Nephron (organoid): Measurements from ENCODE around the gene ENTHD1.

Experiments
- H3K27ac Mint-ChIP-seq, 3 experiments: 2 replicates each; pipeline ENCODE4 v1.8.0; 2020; ENCODE audit warnings: mixed read lengths in 3 of 3, mild to moderate bottlenecking in 2 of 3, moderate library complexity in 1 of 3
- H3K27me3 Mint-ChIP-seq: 2 replicates; pipeline ENCODE4 v1.8.0; 2021; ENCODE audit warnings: low read depth, mild to moderate bottlenecking, moderate library complexity, mixed read lengths
- H3K36me3 Mint-ChIP-seq: 2 replicates; pipeline ENCODE4 v1.8.0; 2020; ENCODE audit warnings: low read depth, mixed read lengths
- H3K4me1 Mint-ChIP-seq: 2 replicates; pipeline ENCODE4 v1.8.0; 2020; ENCODE audit warnings: mixed read lengths
- H3K4me3 Mint-ChIP-seq, 3 experiments: 2 replicates each; pipeline ENCODE4 v1.8.0; 2020; ENCODE audit warnings: mild to moderate bottlenecking in 3 of 3, mixed read lengths in 3 of 3, moderate library complexity in 2 of 3
- H3K9me3 Mint-ChIP-seq: 2 replicates; pipeline ENCODE4 v1.8.0; 2020; ENCODE audit warnings: mixed read lengths
- TF ChIP-seq, protein P1 (sequence below), 3 experiments: fragments of 200-600 bp; sonication (generic); IDR thresholded peaks; one replicate each; pipeline ENCODE4 v1.5.0; 2021; ENCODE audit warnings: antibody characterized with exemption in 3 of 3; ENCODE audit not compliant: unreplicated experiment in 3 of 3

The ENTHD1 gene

DNA sequence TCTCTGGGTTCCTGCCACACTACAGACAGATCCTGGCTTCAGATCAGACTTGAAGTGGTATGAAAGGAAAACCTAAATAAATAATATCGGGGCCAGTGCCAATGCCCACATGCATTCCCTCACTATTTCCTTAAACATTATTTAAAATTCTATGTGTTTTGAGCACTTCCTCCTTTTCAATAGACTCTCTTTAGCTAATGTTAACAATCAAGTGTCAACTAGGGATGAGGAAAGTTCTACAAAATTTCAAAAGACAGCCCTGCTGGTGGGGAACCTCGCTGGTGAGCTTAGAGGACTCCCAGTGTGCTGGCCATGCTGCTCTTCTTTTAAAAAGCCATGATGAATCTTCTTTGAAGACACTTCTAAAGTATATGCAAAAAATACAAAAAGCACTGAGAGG is 87.5 kb downstream of the ENTHD1 start:
- Mint-ChIP-seq H3K4me3 (no peak overlapping the region), H3K27ac (no peak overlapping the region), H3K4me1 (peaks cover 4% of the 10 kb centered on the region), H3K9me3 (peaks cover 3% of the 10 kb centered on the region), H3K27me3 (peaks cover 11% of the 10 kb centered on the region), H3K36me3 (no peaks in the 10 kb centered on the region)
- TF ChIP-seq, protein P1, sequence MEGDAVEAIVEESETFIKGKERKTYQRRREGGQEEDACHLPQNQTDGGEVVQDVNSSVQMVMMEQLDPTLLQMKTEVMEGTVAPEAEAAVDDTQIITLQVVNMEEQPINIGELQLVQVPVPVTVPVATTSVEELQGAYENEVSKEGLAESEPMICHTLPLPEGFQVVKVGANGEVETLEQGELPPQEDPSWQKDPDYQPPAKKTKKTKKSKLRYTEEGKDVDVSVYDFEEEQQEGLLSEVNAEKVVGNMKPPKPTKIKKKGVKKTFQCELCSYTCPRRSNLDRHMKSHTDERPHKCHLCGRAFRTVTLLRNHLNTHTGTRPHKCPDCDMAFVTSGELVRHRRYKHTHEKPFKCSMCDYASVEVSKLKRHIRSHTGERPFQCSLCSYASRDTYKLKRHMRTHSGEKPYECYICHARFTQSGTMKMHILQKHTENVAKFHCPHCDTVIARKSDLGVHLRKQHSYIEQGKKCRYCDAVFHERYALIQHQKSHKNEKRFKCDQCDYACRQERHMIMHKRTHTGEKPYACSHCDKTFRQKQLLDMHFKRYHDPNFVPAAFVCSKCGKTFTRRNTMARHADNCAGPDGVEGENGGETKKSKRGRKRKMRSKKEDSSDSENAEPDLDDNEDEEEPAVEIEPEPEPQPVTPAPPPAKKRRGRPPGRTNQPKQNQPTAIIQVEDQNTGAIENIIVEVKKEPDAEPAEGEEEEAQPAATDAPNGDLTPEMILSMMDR (IDR thresholded peaks at IDR 0.05; ENCODE audit: unreplicated experiment in 3 of 3): no peak

DNA sequence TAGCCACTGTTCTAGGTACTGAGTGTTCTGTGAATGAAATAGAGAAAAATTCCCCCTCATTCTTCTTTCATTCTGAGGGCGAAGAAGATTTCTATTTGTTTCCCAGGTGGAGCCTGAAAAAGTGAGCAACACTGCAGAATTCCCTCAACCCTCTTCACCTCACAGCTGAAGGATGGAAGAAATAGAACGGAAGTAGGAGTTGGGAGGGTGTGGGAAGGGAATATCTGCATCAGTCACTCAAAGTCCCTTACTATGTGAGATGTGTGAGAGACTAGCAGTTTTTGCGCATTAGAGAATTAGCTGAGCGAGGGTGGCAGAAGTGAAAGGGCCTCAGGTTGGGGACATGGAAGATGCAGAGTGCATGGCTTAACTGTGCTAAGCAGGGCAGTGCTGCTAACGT is 88.4 kb downstream of the ENTHD1 start:
- H3K4me1 Mint-ChIP-seq: peaks cover 10% of the 10 kb centered on the region
- TF ChIP-seq, protein P1 (IDR thresholded peaks at IDR 0.05; ENCODE audit: unreplicated experiment in 3 of 3): no peak

DNA sequence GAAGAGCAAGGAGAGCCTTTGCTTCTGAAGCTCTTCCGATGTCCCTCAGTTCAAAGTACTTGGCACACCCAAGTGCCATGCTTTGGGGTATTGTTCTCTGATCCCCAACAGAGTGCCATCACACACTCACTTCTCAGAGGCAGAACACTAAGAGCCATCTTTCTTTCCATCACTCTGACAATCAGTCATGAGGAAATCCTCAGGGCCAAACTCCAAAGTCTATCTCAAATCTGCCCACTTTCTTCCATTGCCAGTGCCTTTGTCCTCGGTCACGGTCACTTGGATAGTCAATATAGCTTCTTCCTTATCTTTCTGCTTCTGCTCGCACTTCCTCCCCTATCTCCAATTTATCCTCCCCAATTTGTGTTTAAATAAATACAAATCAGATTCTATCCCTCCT is 90.9 kb downstream of the ENTHD1 start:
- H3K27ac Mint-ChIP-seq: no peak overlapping the region
- peaks cover 18% of the 10 kb centered on the region for H3K9me3 Mint-ChIP-seq
- peaks cover 14% of the 10 kb centered on the region for H3K27me3 Mint-ChIP-seq
- H3K4me1 Mint-ChIP-seq: peaks cover 10% of the 10 kb centered on the region
- H3K4me3 Mint-ChIP-seq: no peak overlapping the region
- TF ChIP-seq, protein P1 (IDR thresholded peaks at IDR 0.05; ENCODE audit: unreplicated experiment in 3 of 3): no peak
- H3K36me3 Mint-ChIP-seq: peaks cover under 1% of the 10 kb centered on the region

More for the DNA sequence above, 88.4 kb downstream of the ENTHD1 start:
- no peak overlapping the region for H3K4me3 Mint-ChIP-seq
- peaks cover 11% of the 10 kb centered on the region for H3K27me3 Mint-ChIP-seq
- H3K36me3 Mint-ChIP-seq: no peaks in the 10 kb centered on the region
- peaks cover 6% of the 10 kb centered on the region for H3K9me3 Mint-ChIP-seq
- H3K27ac Mint-ChIP-seq: no peak overlapping the region

DNA sequence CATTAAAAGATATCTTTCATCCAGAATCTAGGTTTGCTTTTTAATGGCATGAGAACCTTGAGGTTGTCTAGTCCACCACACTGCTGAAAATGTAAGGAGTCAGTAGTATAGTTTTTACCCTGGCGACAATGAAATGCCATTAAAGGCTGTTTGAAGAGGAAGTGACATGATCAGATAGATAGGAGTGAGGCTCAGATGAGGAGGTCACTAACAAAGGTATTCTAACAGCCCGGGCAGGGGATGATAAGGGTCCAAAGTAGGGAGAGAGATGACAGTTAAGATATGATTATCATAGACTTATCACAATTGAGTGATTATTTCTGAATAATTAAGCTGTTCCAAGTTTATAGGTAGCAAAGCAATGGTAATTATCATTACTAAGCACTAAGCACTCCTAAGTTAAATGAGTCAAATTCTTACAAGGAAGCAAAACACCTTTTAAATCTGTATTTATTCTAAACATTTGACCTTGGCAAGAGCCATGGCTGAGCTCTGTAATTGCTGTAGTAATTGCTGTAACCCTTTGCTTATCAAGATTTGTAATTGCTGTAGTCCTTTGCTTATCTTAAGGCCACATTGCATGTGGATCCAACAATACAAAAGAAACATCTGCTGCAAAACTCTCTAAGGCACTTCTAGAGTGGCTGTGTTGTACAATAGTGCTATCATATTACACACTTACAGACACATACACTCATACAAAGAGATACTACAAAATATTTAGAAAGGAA is 92.6 kb downstream of the ENTHD1 start:
- H3K36me3 Mint-ChIP-seq: peaks cover 5% of the 10 kb centered on the region
- H3K4me1 Mint-ChIP-seq: peaks cover 10% of the 10 kb centered on the region
- H3K4me3 Mint-ChIP-seq: no peak overlapping the region
- TF ChIP-seq, protein P1 (IDR thresholded peaks at IDR 0.05; ENCODE audit: unreplicated experiment in 3 of 3): no peak
- no peak overlapping the region for H3K27ac Mint-ChIP-seq
- H3K27me3 Mint-ChIP-seq: peaks cover 7% of the 10 kb centered on the region
- H3K9me3 Mint-ChIP-seq: peaks cover 26% of the 10 kb centered on the region

- Mint-ChIP-seq H3K36me3 (peaks cover 5% of the 10 kb centered on the region), H3K27me3 (peaks cover 3% of the 10 kb centered on the region), H3K4me1 (peaks cover 10% of the 10 kb centered on the region), H3K9me3 (peaks cover 34% of the 10 kb centered on the region), H3K4me3 (no peak overlapping the region), H3K27ac (no peak overlapping the region)
- TF ChIP-seq, protein P1 (IDR thresholded peaks at IDR 0.05; ENCODE audit: unreplicated experiment in 3 of 3): no peak
Measured at GRCh38 chr22:39797528-39798147, 95.9 kb downstream of the ENTHD1 start.

DNA sequence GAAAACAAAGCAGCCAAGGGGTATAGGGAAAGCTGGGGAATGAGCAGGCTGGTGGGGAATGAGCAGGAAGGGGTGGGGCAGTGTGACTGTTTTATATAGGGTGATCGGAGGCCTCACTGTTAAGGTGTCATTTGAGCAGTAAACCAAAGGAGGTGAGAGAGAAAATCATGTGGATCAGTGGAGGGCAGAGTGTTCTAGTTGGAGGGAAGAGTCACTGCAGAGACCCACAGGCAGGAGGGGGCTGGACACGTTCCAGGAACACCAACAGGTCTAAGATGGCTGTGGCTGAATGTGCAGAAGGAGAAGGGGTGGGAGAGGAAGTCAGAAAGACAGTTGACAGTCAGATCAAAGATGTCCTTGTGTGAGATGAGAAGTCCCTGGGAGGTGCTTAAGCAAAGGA is 103.8 kb downstream of the ENTHD1 start:
- H3K36me3 Mint-ChIP-seq: no peaks in the 10 kb centered on the region
- no peaks in the 10 kb centered on the region for H3K27me3 Mint-ChIP-seq
- no peaks in the 10 kb centered on the region for H3K4me1 Mint-ChIP-seq
- H3K4me3 Mint-ChIP-seq: no peak overlapping the region
- H3K9me3 Mint-ChIP-seq: peaks cover 7% of the 10 kb centered on the region
- H3K27ac Mint-ChIP-seq: no peak overlapping the region
- TF ChIP-seq, protein P1 (IDR thresholded peaks at IDR 0.05; ENCODE audit: unreplicated experiment in 3 of 3): no peak
